Transverse colon (tissue), 4 donors: Measurements from ENCODE around the gene NT5DC1. TPM values are rescaled to one million over a fixed set of nuclear protein-coding genes. Genes with fewer than 3 reads are reported as not detected.

Experiments
- DNase-seq: peaks from one replicate; pipeline ENCODE4 v3.0.0-alpha.2; 2019
- H3K27ac ChIP-seq, 4 donors: fragments of 200-600 bp; sonication (generic); 2 replicates each; pipeline ENCODE4 v1.5.1; 2016 to 2018; ENCODE audit warnings: inconsistent platforms in 4 of 4
- H3K27me3 ChIP-seq: fragments of 200-600 bp; sonication (generic); 2 replicates; pipeline ENCODE4 v1.5.1; 2017; ENCODE audit warnings: inconsistent platforms
- H3K36me3 ChIP-seq, 4 donors: fragments of 200-600 bp; sonication (generic); 2 replicates each; pipeline ENCODE4 v1.5.1; 2017 to 2019; ENCODE audit warnings: inconsistent platforms in 4 of 4
- H3K4me1 ChIP-seq, 4 donors: fragments of 200-600 bp; sonication (generic); 2 replicates each; pipeline ENCODE4 v1.5.1; 2017 to 2020; ENCODE audit warnings: inconsistent platforms in 4 of 4
- H3K4me3 ChIP-seq, 4 donors: fragments of 200-600 bp; sonication (generic); 1 replicate in 1 of 4; 2 replicates in 3 of 4; pipeline versions ENCODE4 v1.5.1 to v1.6.1; 2017 to 2019; ENCODE audit warnings: inconsistent platforms in 4 of 4
- H3K9me3 ChIP-seq, 2 donors: fragments of 200-600 bp; sonication (generic); 2 replicates each; pipeline ENCODE4 v1.5.1; 2017 to 2019; ENCODE audit warnings: inconsistent platforms in 2 of 2
- CTCF ChIP-seq, 5 experiments: fragments of 200-600 bp in 3 of 5; fragments of 450-650 bp in 2 of 5; sonication (generic) in 3 of 5; IDR thresholded peaks; 1 replicate in 2 of 5; 2 replicates in 3 of 5; pipeline ENCODE4 v1.5.1; 2016 to 2017; ENCODE audit warnings: antibody characterized with exemption in 5 of 5, inconsistent platforms in 3 of 5, mild to moderate bottlenecking in 2 of 5, moderate library complexity in 1 of 5
- EP300 ChIP-seq: sonication (generic); formaldehyde crosslinking; IDR thresholded peaks from one replicate; pipeline ENCODE4 v1.6.1; 2017; ENCODE audit warnings: antibody characterized with exemption, low read depth
- POLR2A ChIP-seq: fragments of 450-650 bp; IDR thresholded peaks from one replicate; pipeline ENCODE4 v1.6.1; 2016; ENCODE audit warnings: antibody characterized with exemption, mild to moderate bottlenecking, moderate library complexity
- POLR2AphosphoS5 ChIP-seq, 3 donors: sonication (generic); formaldehyde crosslinking; IDR thresholded peaks; one replicate each; pipeline ENCODE4 v1.6.1; 2016; ENCODE audit warnings: antibody characterized with exemption in 3 of 3
- WGBS, 2 donors: methylation state at CpG; one replicate each; pipeline ENCODE4 v1.1.5; 2018; ENCODE audit warnings: low coverage in 1 of 2; 5-methylcytosine and 5-hydroxymethylcytosine counted together
- in situ Hi-C, 4 donors: fragments of 200-750 bp; cut with MboI; loops; one replicate each; pipeline versions ENCODE4 v1.15.0 to v1.15.1; 2017; ENCODE audit warnings: low sequenced_read_pairs in 3 of 4, low pct_ligation_motif_present in 1 of 4, low pct_unique_long_range_greater_than_20kb in 1 of 4
- intact Hi-C: fragments of 100-400 bp; cut with DNase I; formaldehyde crosslinking; loops from one replicate; pipeline ENCODE4 v1.15.1; 2023; ENCODE audit warnings: low total_unique reads
- total RNA-seq, 4 donors: library from RNA; depleted of rRNA; stranded (reverse); fragments of >200 nt; gene quantifications; one replicate each; pipeline ENCODE4 v1.1.0, GENCODE V29; 2016

NT5DC1 gene
- total RNA-seq, 4 donors from 2014 or later: 5.4 to 18.6 (median 12.4) TPM

DNA sequence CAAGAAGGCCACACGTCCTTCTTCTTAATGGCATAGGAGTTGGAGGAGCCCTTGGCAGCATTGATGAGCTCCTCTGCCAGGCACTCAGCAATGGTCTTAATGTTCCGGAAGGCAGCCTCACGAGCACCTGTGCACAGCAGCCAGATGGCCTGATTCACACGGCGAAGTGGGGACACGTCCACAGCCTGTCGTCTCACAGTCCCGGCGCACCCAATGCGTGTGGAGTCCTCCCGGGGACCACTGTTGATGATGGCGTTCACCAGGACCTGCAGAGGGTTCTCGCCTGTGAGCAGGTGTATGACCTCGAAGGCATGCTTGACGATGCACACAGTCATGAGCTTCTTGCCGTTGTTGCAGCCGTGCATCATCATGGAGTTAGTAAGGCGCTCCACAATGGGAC, 157.9 kb downstream of the NT5DC1 start:
- Histone ChIP-seq H3K4me3 (no peak overlapping the region), H3K27me3 (no peaks in the 10 kb centered on the region), H3K36me3 (no peaks in the 10 kb centered on the region), H3K27ac (no peak overlapping the region), H3K9me3 (peaks cover 3 to 10% of the 10 kb centered on the region in 2 donors), H3K4me1 (peaks cover 9 to 14% (median 13%) of the 10 kb centered on the region in 4 donors)
- in situ Hi-C loops: no loop called here
- 95% methylated on average over 18 of the region's 18 CpGs; no CpG with 5 or more reads in 1 of the 2 donors for WGBS, 2 donors
- no peak for DNase-seq
- intact Hi-C loops: no loop called here
- TF ChIP-seq POLR2AphosphoS5 (IDR thresholded peaks at IDR 0.05): no peak
- no peak for TF ChIP-seq POLR2A
- TF ChIP-seq CTCF (IDR thresholded peaks at IDR 0.05): no peak
- TF ChIP-seq EP300: no peak

DNA sequence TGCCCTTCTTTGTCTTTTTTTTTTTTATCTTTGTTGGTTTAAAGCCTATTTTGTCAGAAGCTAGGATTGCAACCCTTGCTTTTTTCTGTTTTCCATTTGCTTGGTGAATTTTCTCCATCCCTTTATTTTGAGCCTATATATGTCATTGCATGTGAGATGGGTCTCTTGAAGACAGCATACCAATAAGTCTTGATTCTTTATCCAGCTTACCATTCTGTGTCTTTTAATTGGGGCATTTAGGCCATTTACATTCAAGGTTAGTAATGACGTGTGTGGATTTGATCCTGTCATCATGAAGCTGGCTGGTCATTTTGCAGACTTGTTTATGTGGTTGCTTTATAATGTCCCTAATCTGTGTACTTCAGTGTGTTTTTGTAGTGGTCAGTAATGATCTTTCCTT, 162.7 kb downstream of the NT5DC1 start:
- in situ Hi-C loops: loop anchor here in 1 of 4 donors (10.0 kb wide), 1 partner anchor 271 kb away; no protein-coding TSS in a partner anchor
- no peaks in the 10 kb centered on the region for H3K4me1 ChIP-seq
- no peaks in the 10 kb centered on the region for H3K36me3 ChIP-seq
- H3K27me3 ChIP-seq: no peaks in the 10 kb centered on the region
- TF ChIP-seq POLR2AphosphoS5 (IDR thresholded peaks at IDR 0.05): no peak
- TF ChIP-seq CTCF (IDR thresholded peaks at IDR 0.05): no peak
- no peak for TF ChIP-seq EP300
- no peak for TF ChIP-seq POLR2A
- WGBS, 2 donors: 100% methylated on average over 1 of the region's 1 CpG
- H3K27ac ChIP-seq: no peak overlapping the region
- intact Hi-C loops: no loop called here
- no peak overlapping the region for H3K4me3 ChIP-seq
- no peak for DNase-seq
- H3K9me3 ChIP-seq: peaks cover 3 to 12% of the 10 kb centered on the region in 2 donors

DNA sequence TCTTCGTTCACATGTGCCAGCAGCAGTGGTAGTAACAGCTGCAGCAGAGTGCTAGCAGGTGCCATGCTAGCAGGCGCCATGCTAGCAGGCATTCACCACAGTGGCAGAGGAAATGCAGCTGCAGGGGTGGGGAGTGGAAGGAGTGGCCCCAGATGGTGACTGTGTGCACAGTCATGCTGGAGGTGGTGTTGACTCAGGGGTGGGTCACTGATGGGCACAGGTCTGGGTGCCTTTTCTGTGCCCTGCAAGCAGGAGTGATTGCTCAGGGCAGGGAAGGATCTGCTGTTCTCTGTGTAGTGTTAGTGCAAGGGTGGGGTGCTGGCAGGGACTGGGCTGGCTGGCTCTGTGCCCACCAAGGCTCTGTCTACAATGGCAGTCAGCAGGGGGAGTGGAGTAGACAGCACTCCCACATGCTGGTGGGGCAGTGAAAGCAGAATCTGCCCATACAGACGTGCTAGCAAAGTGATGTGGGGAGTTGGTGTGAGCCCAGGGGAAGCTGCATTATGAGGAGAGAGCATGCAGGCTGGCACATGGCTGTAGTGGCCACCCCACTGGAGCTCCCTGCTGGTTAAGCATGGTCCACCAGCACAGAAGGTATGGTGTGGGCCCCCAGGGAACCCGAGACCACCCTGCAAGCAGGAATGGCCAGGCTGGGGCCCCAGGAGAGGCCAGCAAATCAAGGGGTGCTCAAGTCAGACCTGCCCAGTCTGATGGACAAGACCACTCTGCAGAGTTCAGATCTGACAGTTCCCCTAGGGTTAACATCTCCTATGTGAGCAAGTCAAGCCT, 164.6 kb downstream of the NT5DC1 start:
- in situ Hi-C loops (loop anchor here in 1 of 4 donors (10.0 kb wide), 1 partner anchor 270 kb away; no protein-coding TSS in a partner anchor), intact Hi-C loops (no loop called here)
- DNase-seq: no peak
- TF ChIP-seq CTCF (IDR thresholded peaks at IDR 0.05) (no peak), POLR2A (no peak), EP300 (no peak)
- no peaks in the 10 kb centered on the region for H3K4me1 ChIP-seq
- no peak overlapping the region for H3K4me3 ChIP-seq
- H3K27me3 ChIP-seq: no peaks in the 10 kb centered on the region
- WGBS, 2 donors: 80 to 87% methylated on average over 1 to 4 of the region's 4 CpGs
- no peaks in the 10 kb centered on the region for H3K36me3 ChIP-seq
- H3K27ac ChIP-seq: no peak overlapping the region
- H3K9me3 ChIP-seq: peaks cover 3 to 12% of the 10 kb centered on the region in 2 donors

- Histone ChIP-seq H3K9me3 (peaks cover 3 to 12% of the 10 kb centered on the region in 2 donors), H3K36me3 (no peaks in the 10 kb centered on the region), H3K27me3 (no peaks in the 10 kb centered on the region), H3K27ac (no peak overlapping the region), H3K4me1 (no peaks in the 10 kb centered on the region), H3K4me3 (no peak overlapping the region)
- intact Hi-C loops (no loop called here), in situ Hi-C loops (loop anchor here in 1 of 4 donors (10.0 kb wide), 1 partner anchor 268 kb away; no protein-coding TSS in a partner anchor)
- TF ChIP-seq EP300: no peak
- TF ChIP-seq POLR2A: no peak
- no peak for TF ChIP-seq POLR2AphosphoS5 (IDR thresholded peaks at IDR 0.05)
- TF ChIP-seq CTCF (IDR thresholded peaks at IDR 0.05): no peak
- no peak for DNase-seq
Observed at GRCh38 chr6:116266803-116267202, 166.2 kb downstream of the NT5DC1 start.
